Dendritic cell treated with granulocyte-macrophage colony-stimulating factor and Interleukin-4, amounts not matched to agents 40 ng/mL and 50 ng/mL, for 4 days (primary cell): Measurements from ENCODE around the gene CALCOCO2.
"Not testable (repeated sequence)": the region's sequence is repeated elsewhere in the genome, so short reads cannot be mapped to it uniquely, and the experiment has no call there.

Source experiments
- H3K27ac Mint-ChIP-seq: one replicate; pipeline ENCODE4 v1.8.0; 2022; ENCODE audit warnings: mild to moderate bottlenecking, mixed read lengths
- H3K27me3 Mint-ChIP-seq: one replicate; pipeline ENCODE4 v1.8.0; 2022; ENCODE audit warnings: mild to moderate bottlenecking, mixed read lengths
- H3K36me3 Mint-ChIP-seq: one replicate; pipeline ENCODE4 v1.8.0; 2022; ENCODE audit warnings: low read depth, mixed read lengths
- H3K4me1 Mint-ChIP-seq: one replicate; pipeline ENCODE4 v1.8.0; 2022; ENCODE audit warnings: low read depth, mixed read lengths
- H3K4me3 Mint-ChIP-seq: one replicate; pipeline ENCODE4 v1.8.0; 2022; ENCODE audit warnings: mild to moderate bottlenecking, moderate library complexity, mixed read lengths
- H3K9me3 Mint-ChIP-seq: one replicate; pipeline ENCODE4 v1.8.0; 2022; ENCODE audit warnings: mixed read lengths
- intact Hi-C: fragments of 100-400 bp; cut with micrococcal nuclease; formaldehyde crosslinking; loops from one replicate; pipeline ENCODE4 v1.15.0; 2022

Gene CALCOCO2

GRCh38 chr17:48842746-48843145, 11.9 kb downstream of the CALCOCO2 start:
- Mint-ChIP-seq H3K4me1 (peaks cover 27% of the 10 kb centered on the region), H3K36me3 (peaks cover 72% of the 10 kb centered on the region)

DNA sequence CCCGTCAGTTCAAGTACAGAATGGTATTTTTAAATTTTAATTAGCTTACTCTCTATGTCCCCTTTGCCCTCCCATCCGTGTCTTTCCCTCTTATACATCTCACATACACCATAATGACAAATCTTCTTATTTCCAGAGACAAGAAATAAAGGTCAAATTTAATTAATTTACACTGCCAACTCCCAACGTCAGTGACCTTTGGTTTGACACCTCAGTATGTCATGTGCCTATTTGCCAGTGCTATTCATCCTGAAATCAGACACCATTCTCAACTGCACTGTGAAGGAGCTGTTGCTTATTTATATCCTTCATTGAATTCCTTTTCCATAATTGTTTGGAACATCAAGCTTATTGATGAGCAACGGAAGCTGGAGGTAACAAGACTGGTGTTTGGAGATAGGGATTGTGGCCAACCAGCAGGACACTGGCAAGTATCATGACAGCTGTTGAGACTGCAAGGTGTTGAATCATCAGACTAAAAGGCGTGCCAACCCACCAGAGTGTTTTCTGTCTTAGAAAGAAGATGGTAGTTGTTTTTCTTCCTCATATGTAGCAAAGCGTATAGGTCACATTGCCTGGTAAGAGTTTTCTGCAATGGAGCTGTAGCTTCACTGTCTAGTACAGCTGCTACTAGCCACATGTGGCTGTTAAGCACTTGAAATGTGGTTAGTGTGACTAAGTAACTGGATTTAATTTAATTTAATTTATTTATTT, 12.5 kb downstream of the CALCOCO2 start:
- intact Hi-C loops = no loop called here
- Mint-ChIP-seq H3K4me3 (no peak overlapping the region), H3K4me1 (peaks cover 21% of the 10 kb centered on the region), H3K36me3 (peaks cover 74% of the 10 kb centered on the region), H3K27ac (no peak overlapping the region), H3K9me3 (no peaks in the 10 kb centered on the region), H3K27me3 (peaks cover 14% of the 10 kb centered on the region)

More at GRCh38 chr17:48842746-48843145, 11.9 kb downstream of the CALCOCO2 start:
- Mint-ChIP-seq H3K27ac (no peak overlapping the region), H3K4me3 (no peak overlapping the region), H3K27me3 (peaks cover 16% of the 10 kb centered on the region), H3K9me3 (no peaks in the 10 kb centered on the region)
- intact Hi-C loops = no loop called here

GRCh38 chr17:48850792-48851323, 20.0 kb downstream of the CALCOCO2 start:
- no peak overlapping the region for H3K27ac Mint-ChIP-seq
- no peak overlapping the region for H3K4me3 Mint-ChIP-seq
- H3K36me3 Mint-ChIP-seq = peaks cover 89% of the 10 kb centered on the region

GRCh38 chr17:48854774-48855476, 24.1 kb downstream of the CALCOCO2 start:
- no peaks in the 10 kb centered on the region for H3K27me3 Mint-ChIP-seq

More at GRCh38 chr17:48850792-48851323, 20.0 kb downstream of the CALCOCO2 start:
- H3K9me3 Mint-ChIP-seq = no peaks in the 10 kb centered on the region
- intact Hi-C loops = no loop called here
- no peaks in the 10 kb centered on the region for H3K27me3 Mint-ChIP-seq
- H3K4me1 Mint-ChIP-seq = peaks cover 7% of the 10 kb centered on the region

DNA sequence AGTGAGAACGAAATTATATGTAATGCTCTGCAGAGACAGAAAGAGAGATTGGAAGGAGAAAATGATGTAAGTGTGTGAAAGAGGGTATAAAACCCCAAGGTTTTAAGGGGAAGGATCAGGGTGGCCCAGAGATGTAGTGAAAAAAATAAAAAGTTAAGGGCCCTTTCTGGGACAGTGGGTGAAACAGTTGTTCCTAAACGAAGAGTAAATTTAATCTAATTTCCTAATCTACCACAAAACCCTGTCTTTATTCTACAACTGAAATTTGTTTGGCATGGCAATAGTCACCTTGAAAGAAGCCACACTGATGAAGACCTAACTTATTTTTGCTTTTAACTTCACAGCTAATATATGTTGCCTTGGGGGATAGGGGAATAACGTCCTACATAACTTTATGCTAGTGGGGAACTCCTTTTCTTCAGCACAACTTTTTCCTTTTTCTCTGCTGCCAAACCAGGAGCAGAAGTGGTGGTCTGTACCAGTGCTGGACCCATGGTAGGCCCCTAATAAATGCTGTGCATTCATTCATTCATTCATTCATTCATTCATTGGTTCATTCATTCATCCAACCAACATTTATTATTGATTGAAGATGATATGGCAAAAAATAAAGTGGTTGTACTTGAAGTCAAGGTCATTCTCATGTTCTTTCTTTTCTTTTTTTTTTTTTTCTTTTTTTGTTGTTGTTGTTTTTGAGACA, 25.4 kb downstream of the CALCOCO2 start:
- Mint-ChIP-seq H3K36me3 (peaks cover 92% of the 10 kb centered on the region), H3K4me1 (peaks cover 7% of the 10 kb centered on the region), H3K27ac (no peak overlapping the region), H3K4me3 (no peak overlapping the region), H3K9me3 (no peaks in the 10 kb centered on the region), H3K27me3 (no peaks in the 10 kb centered on the region)
- intact Hi-C loops = no loop called here

More at GRCh38 chr17:48854774-48855476, 24.1 kb downstream of the CALCOCO2 start:
- peaks cover 7% of the 10 kb centered on the region for H3K4me1 Mint-ChIP-seq
- intact Hi-C loops = no loop called here
- no peak overlapping the region for H3K4me3 Mint-ChIP-seq
- peaks cover 89% of the 10 kb centered on the region for H3K36me3 Mint-ChIP-seq
- H3K27ac Mint-ChIP-seq = no peak overlapping the region
- no peaks in the 10 kb centered on the region for H3K9me3 Mint-ChIP-seq

DNA sequence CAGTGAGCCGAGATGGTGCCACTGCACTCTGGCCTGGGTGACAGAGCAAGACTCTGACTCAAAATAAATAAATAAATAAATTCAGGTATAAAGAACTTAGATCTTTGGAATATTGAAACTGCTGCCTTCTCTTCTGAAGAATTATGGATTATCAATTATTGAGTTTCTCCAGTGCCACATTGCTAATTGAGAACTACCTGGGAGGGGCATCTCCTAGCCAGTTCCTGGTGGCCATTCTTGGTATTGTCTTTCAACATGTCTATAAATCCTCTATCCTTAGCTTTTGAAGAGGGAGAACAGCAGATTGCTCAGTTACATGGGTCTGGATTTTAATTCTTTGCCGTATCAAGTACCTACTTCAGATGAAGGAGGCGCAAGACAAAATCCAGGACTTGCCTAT, 29.2 kb downstream of the CALCOCO2 start:
- Mint-ChIP-seq H3K27me3 (no peaks in the 10 kb centered on the region), H3K4me1 (no peaks in the 10 kb centered on the region), H3K9me3 (no peaks in the 10 kb centered on the region), H3K27ac (no peak overlapping the region), H3K36me3 (peaks cover 94% of the 10 kb centered on the region), H3K4me3 (no peak overlapping the region)
- intact Hi-C loops = no loop called here

GRCh38 chr17:48860456-48860855, 29.6 kb downstream of the CALCOCO2 start:
- peaks cover 94% of the 10 kb centered on the region for H3K36me3 Mint-ChIP-seq
- no peaks in the 10 kb centered on the region for H3K4me1 Mint-ChIP-seq
- H3K4me3 Mint-ChIP-seq = no peak overlapping the region
- H3K9me3 Mint-ChIP-seq = no peaks in the 10 kb centered on the region
- H3K27me3 Mint-ChIP-seq = no peaks in the 10 kb centered on the region
- intact Hi-C loops = no loop called here
- no peak overlapping the region for H3K27ac Mint-ChIP-seq

- Mint-ChIP-seq H3K4me3 (no peak overlapping the region), H3K27ac (no peak overlapping the region), H3K27me3 (peaks cover 14% of the 10 kb centered on the region), H3K9me3 (no peaks in the 10 kb centered on the region), H3K36me3 (peaks cover 26% of the 10 kb centered on the region), H3K4me1 (peaks cover 5% of the 10 kb centered on the region)
- intact Hi-C loops = no loop called here
Observed at GRCh38 chr17:48868916-48869500, 38.2 kb downstream of the CALCOCO2 start.

DNA sequence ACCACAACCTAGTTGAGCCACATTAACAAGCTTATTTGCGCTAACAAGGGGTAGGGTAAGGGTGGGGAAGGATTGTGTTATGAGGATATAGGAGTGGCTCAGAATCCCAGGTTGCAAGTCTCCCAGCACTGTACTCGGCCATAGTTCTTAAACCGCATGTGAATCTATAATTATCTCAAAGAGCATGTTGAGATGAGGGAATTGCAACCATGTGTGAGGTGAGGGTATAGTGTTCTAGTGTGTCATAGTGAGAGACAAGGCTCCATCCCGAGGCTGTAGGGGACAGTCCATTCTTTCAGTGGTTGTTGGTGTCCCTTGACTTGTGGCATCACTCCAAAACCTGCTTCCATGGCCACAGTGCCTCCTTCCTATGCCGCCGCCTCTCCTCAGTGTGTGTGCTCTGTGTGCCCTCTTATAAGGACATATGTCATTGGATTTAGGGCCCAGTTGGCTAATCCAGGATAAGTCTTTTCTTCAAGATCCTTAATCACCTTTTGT, 39.0 kb downstream of the CALCOCO2 start:
- H3K27ac Mint-ChIP-seq = no peak overlapping the region
- intact Hi-C loops = no loop called here

DNA sequence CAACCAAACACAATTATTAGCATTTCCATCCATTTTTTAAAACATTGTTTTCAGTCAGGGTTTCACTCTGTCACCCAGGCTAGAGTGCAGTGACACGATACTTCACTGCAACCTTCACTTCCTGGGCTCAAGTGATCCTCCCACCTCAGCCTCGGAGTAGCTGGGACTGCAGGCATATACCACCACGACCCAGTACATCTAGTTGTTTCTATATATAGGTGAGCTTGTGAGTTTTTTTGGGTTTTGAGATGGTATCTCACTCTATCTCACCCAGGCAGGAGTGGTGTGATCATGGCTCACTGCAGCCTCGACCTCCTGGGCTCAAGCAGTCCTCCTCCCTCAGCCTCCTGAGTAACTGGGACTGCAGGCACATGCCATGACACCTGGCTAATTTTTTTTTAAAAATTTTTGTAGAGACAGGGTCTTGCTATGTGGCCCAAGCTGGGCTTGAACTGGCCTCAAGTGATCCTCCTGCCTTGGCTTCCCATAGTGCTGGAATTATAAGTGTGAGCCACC, 40.3 kb downstream of the CALCOCO2 start:
- H3K4me1 Mint-ChIP-seq = peaks cover 5% of the 10 kb centered on the region
- no peaks in the 10 kb centered on the region for H3K9me3 Mint-ChIP-seq
- peaks cover 5% of the 10 kb centered on the region for H3K36me3 Mint-ChIP-seq
- peaks cover 25% of the 10 kb centered on the region for H3K27me3 Mint-ChIP-seq
- H3K4me3 Mint-ChIP-seq = no peak overlapping the region
- intact Hi-C loops = no loop called here
- no peak overlapping the region for H3K27ac Mint-ChIP-seq

More for the DNA sequence above, 39.0 kb downstream of the CALCOCO2 start:
- peaks cover 18% of the 10 kb centered on the region for H3K36me3 Mint-ChIP-seq
- no peaks in the 10 kb centered on the region for H3K9me3 Mint-ChIP-seq
- H3K27me3 Mint-ChIP-seq = peaks cover 16% of the 10 kb centered on the region
- H3K4me1 Mint-ChIP-seq = peaks cover 5% of the 10 kb centered on the region
- H3K4me3 Mint-ChIP-seq = no peak overlapping the region

- H3K36me3 Mint-ChIP-seq = no peaks in the 10 kb centered on the region
- H3K27ac Mint-ChIP-seq = no peak overlapping the region
- intact Hi-C loops = no loop called here
- H3K4me1 Mint-ChIP-seq = peaks cover 5% of the 10 kb centered on the region
- no peaks in the 10 kb centered on the region for H3K9me3 Mint-ChIP-seq
- H3K4me3 Mint-ChIP-seq = no peak overlapping the region
- H3K27me3 Mint-ChIP-seq = peaks cover 29% of the 10 kb centered on the region
Observed at GRCh38 chr17:48871551-48872351, 40.9 kb downstream of the CALCOCO2 start.

GRCh38 chr17:48872409-48872808, 41.6 kb downstream of the CALCOCO2 start:
- H3K27ac Mint-ChIP-seq, H3K36me3 Mint-ChIP-seq, intact Hi-C loops, H3K4me3 Mint-ChIP-seq, H3K9me3 Mint-ChIP-seq: not testable (repeated sequence)
- H3K4me1 Mint-ChIP-seq = peaks cover 11% of the 10 kb centered on the region
- peaks cover 34% of the 10 kb centered on the region for H3K27me3 Mint-ChIP-seq

GRCh38 chr17:48873209-48873608, 42.4 kb downstream of the CALCOCO2 start:
- no peaks in the 10 kb centered on the region for H3K9me3 Mint-ChIP-seq
- H3K27me3 Mint-ChIP-seq = peaks cover 35% of the 10 kb centered on the region
- intact Hi-C loops = no loop called here
- no peak overlapping the region for H3K4me3 Mint-ChIP-seq
- H3K36me3 Mint-ChIP-seq = no peaks in the 10 kb centered on the region
- H3K4me1 Mint-ChIP-seq = peaks cover 12% of the 10 kb centered on the region
- no peak overlapping the region for H3K27ac Mint-ChIP-seq
